Muscle of back (tissue), 13 donors: ENCODE results near the gene ZSCAN26. TPM values are rescaled to one million over a fixed set of nuclear protein-coding genes. Genes with fewer than 3 reads are reported as not detected.

Source experiments
- DNase-seq, 3 donors: peaks; one replicate each; pipeline versions ENCODE4 v3.0.0 to v3.0.0-alpha.2; 2013
- long read RNA-seq, 9 donors: transcript quantifications; one replicate each; lab custom pipeline, GENCODE V29; 2026
- polyA plus RNA-seq, 10 donors: library from polyadenylated mRNA; unstranded; fragments of 120-200 nt; gene quantifications; one replicate each; pipeline ENCODE4 v1.2.1, GENCODE V29; 2013; ENCODE audit not compliant: insufficient read length in 10 of 10

The ZSCAN26 gene
- polyA plus RNA-seq, result 10 to 100 TPM; 16.6 to 25.7 (median 20.8) TPM
- long read RNA-seq, donor 1, partial matches to known transcripts, result 0 of 4 reads
- long read RNA-seq, donor 1, other reads (novel, unspliced or antisense), result 0 of 4 reads
- long read RNA-seq, donor 2, partial matches to known transcripts, result 0 of 2 reads
- long read RNA-seq, donor 2, other reads (novel, unspliced or antisense), result 0 of 2 reads
- long read RNA-seq, donor 3, result 0 reads
- long read RNA-seq, donor 4, partial matches to known transcripts, result 0 of 2 reads
- long read RNA-seq, donor 4, other reads (novel, unspliced or antisense), result 0 of 2 reads
- long read RNA-seq, donor 5, partial matches to known transcripts, result 0 of 5 reads
- long read RNA-seq, donor 5, other reads (novel, unspliced or antisense), result 0 of 5 reads
- long read RNA-seq, donor 6, partial matches to known transcripts, result 0 of 4 reads
- long read RNA-seq, donor 6, other reads (novel, unspliced or antisense), result 0 of 4 reads
- long read RNA-seq, donor 7, partial matches to known transcripts, result 0 of 1 reads
- long read RNA-seq, donor 7, other reads (novel, unspliced or antisense), result 0 of 1 reads
- long read RNA-seq, donor 8, partial matches to known transcripts, result 0 of 3 reads
- long read RNA-seq, donor 8, other reads (novel, unspliced or antisense), result 0 of 3 reads
- long read RNA-seq, donor 9, result 0 reads

- peak; percentile 91 to 98 (median 94) for DNase-seq
Measured at GRCh38 chr6:28266962-28267694, at the start of gene ZSCAN26. Gene ZSCAN26, plus strand, starts transcription at chr6:28267143. Its CDS starts 4,777 bp downstream, at chr6:28271920.

DNA sequence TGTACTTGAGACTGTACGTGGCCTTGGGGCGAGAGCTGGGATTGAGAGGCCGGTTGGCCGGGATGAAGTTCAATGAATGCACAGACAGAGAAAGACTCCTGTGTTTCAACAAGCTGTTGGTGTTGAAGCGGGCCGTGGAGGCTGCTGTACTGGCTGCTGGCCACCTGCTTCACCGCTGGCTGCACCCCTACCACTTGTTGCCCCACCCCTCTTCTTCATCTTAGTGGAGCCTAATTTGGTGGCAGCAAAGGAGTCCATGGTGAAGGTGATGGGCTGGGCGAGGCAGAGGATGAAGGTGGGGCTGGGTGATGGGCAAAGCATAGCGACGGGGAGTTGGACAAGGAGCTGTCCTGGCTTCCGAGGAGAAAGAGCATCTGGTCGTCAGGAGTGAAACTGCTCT lies 49.1 kb upstream of the ZSCAN26 start:
- no peak for DNase-seq

DNA sequence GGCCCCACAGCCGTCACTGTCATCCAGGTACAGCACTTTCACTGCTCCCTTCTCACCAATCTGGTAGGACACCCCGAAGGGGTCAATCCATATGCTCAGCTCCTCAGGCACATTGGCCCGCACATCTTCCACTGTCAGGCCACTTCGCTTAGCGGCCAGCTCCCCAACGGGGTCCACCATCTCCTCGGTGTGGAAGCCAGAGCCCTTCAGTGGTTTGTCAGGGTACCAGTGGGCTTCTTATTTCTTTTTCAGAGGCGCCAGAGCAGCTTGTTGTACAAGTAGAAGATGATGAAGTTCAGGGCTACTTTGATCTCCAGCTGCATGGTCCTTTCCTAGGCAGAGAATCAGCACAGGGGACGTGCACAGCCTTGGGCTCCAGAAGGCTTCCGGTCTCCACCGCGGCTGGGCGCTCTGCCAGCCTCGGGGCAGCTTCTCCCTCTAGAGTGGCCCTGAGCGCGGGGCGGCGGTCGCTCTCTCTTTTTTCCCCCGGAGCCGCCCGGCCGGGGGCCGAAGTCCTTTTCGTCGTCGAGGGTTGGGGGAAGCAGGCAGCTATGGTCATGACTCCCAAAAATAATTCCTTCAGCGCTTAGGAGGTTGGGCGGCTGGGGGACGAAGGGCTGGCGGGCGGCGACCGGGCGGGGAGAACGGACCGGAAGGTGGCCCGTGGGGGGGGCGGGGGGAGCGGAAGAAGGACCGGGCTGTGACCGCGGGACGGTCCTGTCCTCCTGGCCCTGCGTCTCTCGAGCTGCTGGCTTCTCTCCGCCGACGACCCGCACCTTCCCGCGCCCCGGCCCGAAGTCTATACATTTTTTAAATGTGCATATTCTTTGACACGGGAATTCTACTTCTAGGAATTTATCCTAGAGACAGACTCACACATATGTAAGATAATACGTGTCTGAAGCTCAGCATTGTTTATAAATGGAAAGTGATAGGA lies 48.4 kb upstream of the ZSCAN26 start:
- peak; percentile 60 to 83 (median 70) for DNase-seq

GRCh38 chr6:28220257-28221133 lies 46.4 kb upstream of the ZSCAN26 start:
- no peak for DNase-seq

DNA sequence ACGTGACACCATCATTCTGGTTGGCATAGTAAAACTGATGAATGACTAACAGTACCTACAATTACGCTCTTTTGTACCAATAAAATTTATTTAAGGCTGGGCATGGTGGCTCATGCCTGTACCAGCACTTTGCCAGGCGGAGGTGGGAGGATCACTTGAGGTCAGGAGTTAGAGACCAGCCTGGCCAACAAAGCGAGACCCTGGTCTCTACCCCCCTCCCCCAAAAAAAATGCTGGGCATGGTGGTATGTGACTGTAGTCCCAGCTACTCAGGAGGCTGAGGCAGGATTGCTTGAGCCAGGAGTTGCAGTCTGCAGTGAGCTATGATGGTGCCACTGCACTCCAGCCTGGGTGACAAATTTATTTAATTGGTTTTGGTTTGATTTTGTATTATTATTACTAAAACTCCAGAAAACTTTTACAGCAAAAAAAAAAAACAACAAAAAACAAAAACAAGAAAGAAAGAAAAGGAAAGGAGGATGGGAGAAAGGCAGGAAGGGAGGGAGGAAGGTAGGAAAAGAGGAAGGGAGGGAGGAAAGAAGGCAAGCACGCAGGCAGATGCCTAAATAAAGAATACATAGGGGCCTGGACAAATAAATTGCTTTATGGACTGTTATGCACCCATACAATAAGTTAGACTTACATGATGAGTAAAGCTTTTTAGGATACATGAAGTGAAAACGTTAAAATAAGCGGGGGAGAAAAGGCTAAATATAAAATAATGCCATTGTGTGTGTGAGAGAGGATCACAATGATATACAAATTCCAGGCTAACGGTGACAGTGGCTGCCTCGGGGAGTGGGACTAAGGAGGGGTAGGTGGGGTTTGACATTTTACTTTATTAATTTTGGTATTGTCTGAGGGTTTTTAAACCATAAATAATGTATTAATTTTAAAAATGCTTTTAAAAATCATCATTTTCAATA lies 42.5 kb upstream of the ZSCAN26 start:
- DNase-seq, result no peak

DNA sequence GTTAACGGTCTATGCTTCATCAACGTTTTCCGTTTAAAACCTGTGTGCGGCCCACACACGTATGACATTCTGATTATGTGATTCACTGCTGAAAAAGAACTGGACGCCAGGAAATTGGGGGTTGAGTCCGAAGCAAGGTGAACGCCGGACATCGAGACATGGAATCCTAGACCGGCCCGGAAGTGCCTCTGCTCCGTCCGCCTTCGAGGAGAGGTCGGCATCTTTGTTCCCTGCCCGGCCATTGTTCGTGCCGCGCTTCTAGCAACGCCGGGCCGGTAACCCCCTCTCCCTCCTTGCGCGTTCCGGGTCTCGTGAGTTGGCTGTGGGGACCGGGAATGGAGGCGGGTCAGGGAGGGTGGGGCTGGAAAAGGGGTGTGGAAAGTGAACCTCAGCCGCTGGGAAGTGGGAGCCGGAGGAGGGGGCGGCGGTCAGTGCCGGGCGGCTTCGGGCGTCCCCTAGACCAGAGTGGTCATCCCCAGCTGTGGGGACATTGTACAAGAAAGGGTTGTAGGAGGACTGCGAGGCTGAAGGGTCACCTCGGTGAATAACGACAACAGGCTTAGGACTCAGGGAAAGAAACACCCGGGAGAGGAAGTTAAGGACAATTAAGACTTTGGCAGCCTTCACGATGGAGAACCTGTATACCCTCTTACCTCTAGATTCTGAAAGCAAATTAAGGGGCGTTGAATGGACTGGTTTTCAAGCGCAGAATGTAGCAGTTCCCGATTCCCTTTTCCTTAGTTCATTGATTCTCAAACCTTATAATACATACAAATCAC lies 41.7 kb upstream of the ZSCAN26 start, which contains the start of gene ZSCAN9:
Gene ZSCAN9 (plus strand): TSS at position 220 of the 779 bp plus-strand sequence. CDS start 1,810 bp downstream, outside the sequence.
- DNase-seq, result peak; percentile 80 to 95 (median 89)

GRCh38 chr6:28226460-28226859 lies 40.5 kb upstream of the ZSCAN26 start:
- DNase-seq, result no peak

DNA sequence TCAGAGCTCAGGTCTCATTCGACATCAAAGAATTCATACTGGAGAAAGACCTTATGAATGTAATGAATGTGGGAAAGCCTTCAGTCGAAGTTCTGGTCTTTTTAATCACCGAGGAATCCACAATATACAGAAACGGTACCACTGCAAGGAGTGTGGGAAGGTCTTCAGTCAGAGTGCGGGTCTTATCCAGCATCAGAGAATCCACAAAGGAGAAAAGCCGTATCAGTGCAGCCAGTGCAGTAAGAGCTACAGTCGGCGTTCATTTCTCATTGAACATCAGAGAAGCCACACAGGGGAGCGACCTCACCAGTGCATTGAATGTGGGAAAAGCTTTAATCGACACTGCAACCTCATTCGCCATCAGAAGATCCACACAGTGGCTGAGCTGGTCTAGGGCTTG lies 34.2 kb upstream of the ZSCAN26 start:
- no peak for DNase-seq

DNA sequence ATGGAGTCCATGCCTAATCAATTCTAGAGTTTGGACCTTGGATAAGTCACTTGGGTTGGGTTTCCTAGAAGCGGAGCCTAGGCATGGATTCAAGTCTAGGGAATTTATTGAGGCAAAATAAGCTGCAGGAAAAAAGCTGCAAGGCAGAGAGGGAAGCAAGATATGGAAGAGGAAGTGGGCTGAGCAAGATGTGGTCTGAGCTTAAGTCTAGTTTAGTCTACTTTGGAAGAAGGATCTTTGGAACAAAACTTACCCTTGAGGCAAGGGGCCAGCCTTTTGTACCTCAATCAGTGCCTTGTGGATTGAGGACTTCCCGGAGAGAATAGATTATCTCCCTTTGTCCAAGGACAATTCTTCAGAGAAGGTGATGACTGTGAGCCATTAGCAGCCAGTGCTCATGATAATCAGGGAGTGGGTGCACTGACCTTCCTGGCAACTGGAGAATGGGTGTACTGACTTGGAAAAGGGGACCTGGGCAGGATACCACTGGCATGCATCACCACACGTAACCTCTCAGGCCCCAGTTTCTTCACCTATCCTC lies 31.0 kb upstream of the ZSCAN26 start:
- no peak for DNase-seq

- DNase-seq, result no peak
Measured at GRCh38 chr6:28239636-28240035, 27.3 kb upstream of the ZSCAN26 start.

DNA sequence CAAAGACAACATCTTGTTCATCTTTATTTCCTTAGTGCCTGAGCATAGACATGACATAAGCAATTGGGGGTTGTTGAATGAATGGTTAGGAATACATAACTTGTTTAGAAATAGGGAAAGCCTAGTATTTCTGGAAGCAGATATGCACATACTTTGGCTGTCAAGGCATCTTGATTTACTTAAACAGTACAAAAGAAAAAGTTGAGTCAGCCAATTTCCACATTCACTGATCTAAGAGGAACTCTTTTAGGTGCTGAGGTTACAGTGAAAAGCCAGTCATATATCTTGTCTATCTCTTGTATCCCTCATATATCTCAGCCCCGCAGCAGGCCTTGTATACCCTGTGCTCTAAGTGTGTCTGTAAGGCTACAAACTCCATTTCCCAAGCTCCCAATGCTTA lies 26.5 kb upstream of the ZSCAN26 start:
- DNase-seq, result no peak

DNA sequence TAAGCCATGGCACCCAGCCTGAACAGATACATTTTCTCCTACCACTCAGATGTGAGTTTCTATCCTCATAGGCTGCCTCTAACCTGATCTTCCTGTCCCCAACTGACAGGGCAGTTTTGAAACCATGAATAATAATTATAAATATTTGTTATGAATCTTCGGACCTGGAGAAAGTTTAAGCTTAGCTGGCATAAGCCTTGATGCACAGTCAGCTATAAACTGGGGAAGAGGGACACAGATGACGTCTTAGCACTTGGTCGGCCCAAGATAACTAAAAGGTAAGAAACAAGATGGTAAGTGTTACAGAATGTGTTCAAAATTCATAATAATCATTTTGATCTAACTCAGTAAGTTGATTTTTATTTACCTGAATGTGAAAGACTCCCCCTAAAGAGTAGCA lies 23.0 kb upstream of the ZSCAN26 start:
- DNase-seq, result no peak

- no peak for DNase-seq
Measured at GRCh38 chr6:28245206-28245941, 21.6 kb upstream of the ZSCAN26 start.

DNA sequence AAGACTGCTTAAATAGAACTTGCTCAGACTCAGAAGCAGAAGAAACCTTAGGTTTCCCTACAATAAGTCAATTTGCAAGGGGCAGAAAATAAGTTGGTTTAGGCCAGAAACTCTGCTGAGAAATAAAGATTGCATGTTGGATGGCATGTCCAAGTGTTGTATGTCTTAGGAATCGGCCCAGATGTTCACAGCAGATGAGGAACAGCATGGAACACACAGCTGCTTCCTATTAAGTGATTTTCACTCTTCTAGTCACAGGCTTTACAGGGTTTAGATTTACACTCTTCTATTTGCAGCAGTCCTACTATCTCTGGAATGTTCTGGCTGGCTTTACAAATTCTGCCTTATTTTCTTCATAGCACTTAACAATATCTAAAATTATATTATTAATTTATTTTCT lies 18.0 kb upstream of the ZSCAN26 start:
- no peak for DNase-seq

- DNase-seq, result no peak
Measured at GRCh38 chr6:28250747-28251146, 16.2 kb upstream of the ZSCAN26 start.

DNA sequence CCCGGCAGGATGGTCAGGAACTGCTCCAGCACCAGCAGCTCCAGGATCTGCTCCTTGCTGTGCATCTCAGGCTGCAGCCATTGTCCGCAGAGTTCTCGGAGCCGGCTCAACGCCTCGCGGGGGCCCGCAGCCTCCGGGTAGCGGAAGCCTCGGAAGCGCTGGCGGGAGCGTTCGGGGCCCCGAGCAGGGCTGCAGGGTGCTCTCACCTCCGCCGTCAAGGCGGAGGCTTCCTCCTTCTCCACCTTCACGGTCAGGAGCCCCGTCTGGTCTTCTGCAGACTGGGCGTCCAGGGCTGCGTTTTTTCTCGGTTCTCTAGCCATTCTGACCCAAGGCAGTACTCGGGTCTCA lies 15.3 kb upstream of the ZSCAN26 start:
- DNase-seq, result peak in 1 of 3 donors; percentile 5
